GM23338 (cell line): ENCODE measurements around the gene FOXA1. TPM values are rescaled to one million over a fixed set of nuclear protein-coding genes. Genes with fewer than 3 reads are reported as not detected.

Experiments used
- ATAC-seq: fragments of 200-7000 bp; cut with Tn5 transposase; 3 replicates; pipeline ENCODE4 v1.9.1; 2020
- DNase-seq: peaks from one replicate; pipeline ENCODE4 v3.0.0-alpha.2; 2015; ENCODE audit warnings: low spot score
- H2AFZ ChIP-seq: fragments of 200-600 bp; sonication (generic); 2 replicates; pipeline ENCODE4 v1.8.0; 2016; ENCODE audit warnings: antibody characterized with exemption, mild to moderate bottlenecking, moderate library complexity
- H3F3A ChIP-seq: fragments of 200-600 bp; sonication (generic); replicated peaks from 2 replicates; pipeline ENCODE4 v1.8.0; 2017; ENCODE audit warnings: antibody characterized with exemption, mixed run types, low read depth
- H3K27ac ChIP-seq: fragments of 200-600 bp; sonication (generic); 2 replicates; pipeline ENCODE4 v1.6.1; 2016; ENCODE audit warnings: low read depth
- H3K27me3 ChIP-seq: fragments of 200-600 bp; sonication (generic); 2 replicates; pipeline ENCODE4 v1.8.0; 2016; ENCODE audit warnings: mild to moderate bottlenecking, mixed run types, moderate library complexity; ENCODE audit not compliant: insufficient read depth
- H3K36me3 ChIP-seq: fragments of 200-600 bp; sonication (generic); 2 replicates; pipeline ENCODE4 v1.8.0; 2016; ENCODE audit warnings: mild to moderate bottlenecking; ENCODE audit not compliant: insufficient read depth
- H3K4me1 ChIP-seq: fragments of 200-600 bp; sonication (generic); 2 replicates; pipeline ENCODE4 v1.8.0; 2016; ENCODE audit warnings: mild to moderate bottlenecking, moderate library complexity; ENCODE audit not compliant: insufficient read depth
- H3K4me2 ChIP-seq: fragments of 200-600 bp; sonication (generic); 2 replicates; pipeline ENCODE4 v1.7.1; 2017; ENCODE audit warnings: mixed run types
- H3K4me3 ChIP-seq: fragments of 200-600 bp; sonication (generic); 2 replicates; pipeline ENCODE4 v1.6.1; 2016; ENCODE audit warnings: mixed run types
- H3K79me2 ChIP-seq: fragments of 200-600 bp; sonication (generic); replicated peaks from 2 replicates; pipeline ENCODE4 v1.8.0; 2017; ENCODE audit warnings: mild to moderate bottlenecking; ENCODE audit not compliant: insufficient read depth
- H3K9me2 ChIP-seq: fragments of 200-600 bp; sonication (generic); 2 replicates; pipeline ENCODE4 v1.8.0; 2017; ENCODE audit not compliant: insufficient read depth
- H4K20me1 ChIP-seq: fragments of 200-600 bp; sonication (generic); replicated peaks from 2 replicates; pipeline ENCODE4 v1.8.0; 2017; ENCODE audit warnings: mild to moderate bottlenecking; ENCODE audit not compliant: insufficient read depth
- H3K27ac Mint-ChIP-seq: 2 replicates; pipeline ENCODE4 v1.8.0; 2020; ENCODE audit warnings: inconsistent platforms, mild to moderate bottlenecking, moderate library complexity, mixed read lengths
- H3K27me3 Mint-ChIP-seq: 3 replicates; pipeline ENCODE4 v1.8.0; 2022; ENCODE audit warnings: low read depth, mild to moderate bottlenecking, moderate library complexity, mixed read lengths, inconsistent platforms; ENCODE audit not compliant: insufficient read depth, poor library complexity
- H3K36me3 Mint-ChIP-seq: 3 replicates; pipeline ENCODE4 v1.8.0; 2021; ENCODE audit warnings: low read depth, mild to moderate bottlenecking, inconsistent platforms, moderate library complexity, mixed read lengths
- H3K4me1 Mint-ChIP-seq: 3 replicates; pipeline ENCODE4 v1.8.0; 2020; ENCODE audit warnings: mild to moderate bottlenecking, inconsistent platforms, mixed read lengths
- H3K4me3 Mint-ChIP-seq: 3 replicates; pipeline ENCODE4 v1.8.0; 2021; ENCODE audit warnings: moderate library complexity, mild to moderate bottlenecking, inconsistent platforms, mixed read lengths
- H3K9me3 Mint-ChIP-seq: 3 replicates; pipeline ENCODE4 v1.8.0; 2020; ENCODE audit warnings: moderate library complexity, mild to moderate bottlenecking, inconsistent platforms, mixed read lengths
- EZH2 ChIP-seq: fragments of 200-600 bp; sonication (generic); IDR thresholded peaks from one replicate; pipeline ENCODE4 v1.8.0; 2017; ENCODE audit warnings: antibody characterized with exemption, mild to moderate bottlenecking, low read depth; ENCODE audit not compliant: unreplicated experiment
- EZH2phosphoT487 ChIP-seq: fragments of 200-600 bp; sonication (generic); IDR thresholded peaks from one replicate; pipeline ENCODE4 v1.8.1; 2018; ENCODE audit warnings: antibody characterized with exemption; ENCODE audit not compliant: unreplicated experiment
- JUNB ChIP-seq: IDR thresholded peaks from one replicate; pipeline ENCODE4 v1.6.1; 2016; ENCODE audit warnings: antibody characterized with exemption; ENCODE audit not compliant: unreplicated experiment
- POLR2AphosphoS5 ChIP-seq: IDR thresholded peaks from 2 replicates; pipeline ENCODE4 v1.6.1; 2016; ENCODE audit warnings: antibody characterized with exemption, low read depth
- STAT1 ChIP-seq: IDR thresholded peaks from one replicate; pipeline ENCODE4 v1.6.1; 2016; ENCODE audit warnings: antibody characterized with exemption; ENCODE audit not compliant: unreplicated experiment
- ZNF331 ChIP-seq: fragments of 250-450 bp; sonication (Bioruptor Pico); IDR thresholded peaks from 2 replicates; pipeline ENCODE4 v1.5.0; 2020; ENCODE audit warnings: low read depth, mild to moderate bottlenecking, moderate library complexity
- polyA plus RNA-seq: library from polyadenylated mRNA; unstranded; fragments of >200 nt; fragmentation: Nextera tagmentation; extraction: Ambion mirVana; gene quantifications from 2 replicates; pipeline ENCODE4 v1.2.1, GENCODE V29; 2016
- total RNA-seq: library from RNA; depleted of rRNA; stranded (reverse); fragments of >200 nt; shearing (Covaris generic); gene quantifications from 2 replicates; pipeline ENCODE4 v1.2.3, GENCODE V29; 2014
- TF ChIP-seq, protein P1 (sequence below): IDR thresholded peaks from 2 replicates; pipeline ENCODE4 v1.6.1; 2016; ENCODE audit warnings: antibody characterized with exemption
- TF ChIP-seq, protein P2 (sequence below): IDR thresholded peaks from one replicate; pipeline ENCODE4 v1.6.1; 2018; ENCODE audit warnings: antibody characterized with exemption; ENCODE audit not compliant: unreplicated experiment

Gene FOXA1
- total and polyA plus RNA-seq, 2 experiments from 2014 or later, result not detected

GRCh38 chr14:37615582-37616289 is 20.7 kb upstream of the FOXA1 start:
- peaks cover 19% of the 10 kb centered on the region for H3K27me3 Mint-ChIP-seq
- H3K4me1 Mint-ChIP-seq, result peaks cover 6% of the 10 kb centered on the region

GRCh38 chr14:37610945-37611523 is 16.0 kb upstream of the FOXA1 start:
- peaks cover 44% of the 10 kb centered on the region for H3K9me3 Mint-ChIP-seq
- no peaks in the 10 kb centered on the region; the same call in 1 of the 2 replicates for H3F3A ChIP-seq
- peak overlapping the region; percentile 59 for H3K4me3 ChIP-seq
- ATAC-seq (peak; percentile 94), DNase-seq (peak; percentile 75)
- no peaks in the 10 kb centered on the region for H3K9me2 ChIP-seq
- H3K4me3 Mint-ChIP-seq, result peak overlapping the region; percentile 64
- H3K27ac ChIP-seq, result no peak overlapping the region
- H3K27ac Mint-ChIP-seq, result no peak overlapping the region
- peak overlapping the region; percentile 82 for H3K4me2 ChIP-seq
- H3K36me3 Mint-ChIP-seq, result peaks cover 20% of the 10 kb centered on the region
- no peaks in the 10 kb centered on the region for H4K20me1 ChIP-seq
- no peaks in the 10 kb centered on the region for H3K4me1 ChIP-seq
- H3K36me3 ChIP-seq, result peaks cover 14% of the 10 kb centered on the region
- H2AFZ ChIP-seq, result peak overlapping the region; percentile 92
- H3K27me3 ChIP-seq, result peaks cover 83% of the 10 kb centered on the region
- H3K27me3 Mint-ChIP-seq, result peaks cover 32% of the 10 kb centered on the region
- no peaks in the 10 kb centered on the region for H3K79me2 ChIP-seq
- peaks cover 9% of the 10 kb centered on the region for H3K4me1 Mint-ChIP-seq
- TF ChIP-seq JUNB, result no peak
- TF ChIP-seq, protein P1, sequence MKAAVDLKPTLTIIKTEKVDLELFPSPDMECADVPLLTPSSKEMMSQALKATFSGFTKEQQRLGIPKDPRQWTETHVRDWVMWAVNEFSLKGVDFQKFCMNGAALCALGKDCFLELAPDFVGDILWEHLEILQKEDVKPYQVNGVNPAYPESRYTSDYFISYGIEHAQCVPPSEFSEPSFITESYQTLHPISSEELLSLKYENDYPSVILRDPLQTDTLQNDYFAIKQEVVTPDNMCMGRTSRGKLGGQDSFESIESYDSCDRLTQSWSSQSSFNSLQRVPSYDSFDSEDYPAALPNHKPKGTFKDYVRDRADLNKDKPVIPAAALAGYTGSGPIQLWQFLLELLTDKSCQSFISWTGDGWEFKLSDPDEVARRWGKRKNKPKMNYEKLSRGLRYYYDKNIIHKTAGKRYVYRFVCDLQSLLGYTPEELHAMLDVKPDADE, result no peak
- TF ChIP-seq ZNF331, result no peak
- no peak for TF ChIP-seq EZH2
- no peak for TF ChIP-seq STAT1

More at GRCh38 chr14:37615582-37616289, 20.7 kb upstream of the FOXA1 start:
- Mint-ChIP-seq H3K36me3 (peaks cover 26% of the 10 kb centered on the region), H3K9me3 (peaks cover 55% of the 10 kb centered on the region), H3K4me3 (no peak overlapping the region), H3K27ac (no peak overlapping the region)
- DNase-seq, result no peak
- Histone ChIP-seq H3K79me2 (no peaks in the 10 kb centered on the region), H3K36me3 (peaks cover 17% of the 10 kb centered on the region), H3K9me2 (no peaks in the 10 kb centered on the region), H3F3A (no peaks in the 10 kb centered on the region; the same call in 1 of the 2 replicates), H3K4me1 (no peaks in the 10 kb centered on the region), H3K27me3 (peaks cover 54% of the 10 kb centered on the region), H3K27ac (no peak overlapping the region), H3K4me2 (no peak overlapping the region), H3K4me3 (no peak overlapping the region), H4K20me1 (no peaks in the 10 kb centered on the region), H2AFZ (no peak overlapping the region)
- TF ChIP-seq EZH2phosphoT487 (no peak), POLR2AphosphoS5 (no peak), EZH2 (no peak)
- TF ChIP-seq, protein P2, sequence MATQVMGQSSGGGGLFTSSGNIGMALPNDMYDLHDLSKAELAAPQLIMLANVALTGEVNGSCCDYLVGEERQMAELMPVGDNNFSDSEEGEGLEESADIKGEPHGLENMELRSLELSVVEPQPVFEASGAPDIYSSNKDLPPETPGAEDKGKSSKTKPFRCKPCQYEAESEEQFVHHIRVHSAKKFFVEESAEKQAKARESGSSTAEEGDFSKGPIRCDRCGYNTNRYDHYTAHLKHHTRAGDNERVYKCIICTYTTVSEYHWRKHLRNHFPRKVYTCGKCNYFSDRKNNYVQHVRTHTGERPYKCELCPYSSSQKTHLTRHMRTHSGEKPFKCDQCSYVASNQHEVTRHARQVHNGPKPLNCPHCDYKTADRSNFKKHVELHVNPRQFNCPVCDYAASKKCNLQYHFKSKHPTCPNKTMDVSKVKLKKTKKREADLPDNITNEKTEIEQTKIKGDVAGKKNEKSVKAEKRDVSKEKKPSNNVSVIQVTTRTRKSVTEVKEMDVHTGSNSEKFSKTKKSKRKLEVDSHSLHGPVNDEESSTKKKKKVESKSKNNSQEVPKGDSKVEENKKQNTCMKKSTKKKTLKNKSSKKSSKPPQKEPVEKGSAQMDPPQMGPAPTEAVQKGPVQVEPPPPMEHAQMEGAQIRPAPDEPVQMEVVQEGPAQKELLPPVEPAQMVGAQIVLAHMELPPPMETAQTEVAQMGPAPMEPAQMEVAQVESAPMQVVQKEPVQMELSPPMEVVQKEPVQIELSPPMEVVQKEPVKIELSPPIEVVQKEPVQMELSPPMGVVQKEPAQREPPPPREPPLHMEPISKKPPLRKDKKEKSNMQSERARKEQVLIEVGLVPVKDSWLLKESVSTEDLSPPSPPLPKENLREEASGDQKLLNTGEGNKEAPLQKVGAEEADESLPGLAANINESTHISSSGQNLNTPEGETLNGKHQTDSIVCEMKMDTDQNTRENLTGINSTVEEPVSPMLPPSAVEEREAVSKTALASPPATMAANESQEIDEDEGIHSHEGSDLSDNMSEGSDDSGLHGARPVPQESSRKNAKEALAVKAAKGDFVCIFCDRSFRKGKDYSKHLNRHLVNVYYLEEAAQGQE, result no peak
- TF ChIP-seq, protein P1, result no peak
- no peak for ATAC-seq
